ENCODE measurements around the gene RAD54L. TPM values are rescaled to one million over a fixed set of nuclear protein-coding genes. Genes with fewer than 3 reads are reported as not detected.
A peak's percentile ranks its signal among the peaks of the same experiment; 100 is the strongest.

Gene RAD54L
- total RNA-seq: 10 to 100 TPM; 43.9 to 44.0 TPM

DNA sequence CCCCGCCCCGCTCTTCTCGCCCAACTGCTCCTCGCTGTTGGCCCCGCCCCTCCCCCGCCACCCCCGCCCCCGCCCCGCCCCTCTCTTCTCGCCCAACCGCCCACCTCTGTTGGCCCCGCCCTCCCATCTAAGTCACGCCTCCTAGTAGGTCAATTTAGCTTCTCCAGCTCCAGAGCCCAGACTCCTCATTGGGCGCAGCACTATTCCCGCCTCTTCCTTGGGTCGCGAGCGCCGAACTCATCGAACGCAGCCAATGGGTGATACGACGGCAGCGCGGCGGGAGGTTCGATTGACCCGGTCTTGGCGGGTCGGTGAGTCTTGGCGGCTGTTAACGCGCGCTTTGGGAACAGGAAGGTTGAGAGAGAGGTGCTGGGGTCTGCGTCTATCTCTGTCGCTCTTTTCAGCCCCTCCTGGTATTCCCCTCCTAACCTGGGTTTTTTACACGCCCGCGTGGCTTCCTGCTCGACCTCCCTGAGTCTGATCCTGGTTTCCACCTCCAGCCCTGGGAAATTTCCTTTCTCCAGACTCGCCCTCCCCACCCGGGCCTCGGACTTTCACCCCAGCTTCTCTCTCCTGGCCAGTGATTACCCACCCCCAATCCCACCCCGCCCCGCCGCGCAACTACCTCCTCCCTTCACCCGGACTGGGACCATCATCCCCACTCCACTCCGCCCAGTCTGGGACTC, at the start of gene RAD54L:
Gene RAD54L, plus strand, starts transcription at position 328 of the 686 bp plus-strand sequence. CDS start 643 bp downstream, outside the sequence.
- Mint-ChIP-seq H3K36me3 (ENCODE audit: low read depth) (peaks cover 34% of the 10 kb centered on the region), H3K27me3 (no peaks in the 10 kb centered on the region), H3K9me3 (no peaks in the 10 kb centered on the region), H3K4me3 (peak within 1 kb of the TSS; percentile 87), H3K27ac (peak within 1 kb of the TSS; percentile 83), H3K4me1 (peaks cover 47% of the 10 kb centered on the region)
- CTCF ChIA-PET: interaction anchor here (1.0 to 2.8 kb wide), 9 partner anchors 11 to 100 kb away, joined by 3 to 23 read pairs (median 6); partner anchors contain the start of genes LRRC41, NSUN4 and UQCRH
- DNase-seq: peak; percentile 98
- POLR2A ChIA-PET: interaction anchor here (0.7 to 2.7 kb wide), 29 partner anchors 8 to 747 kb away, joined by 3 to 26 read pairs (median 3); partner anchors contain the start of genes GPBP1L1, LRRC41, MKNK1 and NSUN4

DNA sequence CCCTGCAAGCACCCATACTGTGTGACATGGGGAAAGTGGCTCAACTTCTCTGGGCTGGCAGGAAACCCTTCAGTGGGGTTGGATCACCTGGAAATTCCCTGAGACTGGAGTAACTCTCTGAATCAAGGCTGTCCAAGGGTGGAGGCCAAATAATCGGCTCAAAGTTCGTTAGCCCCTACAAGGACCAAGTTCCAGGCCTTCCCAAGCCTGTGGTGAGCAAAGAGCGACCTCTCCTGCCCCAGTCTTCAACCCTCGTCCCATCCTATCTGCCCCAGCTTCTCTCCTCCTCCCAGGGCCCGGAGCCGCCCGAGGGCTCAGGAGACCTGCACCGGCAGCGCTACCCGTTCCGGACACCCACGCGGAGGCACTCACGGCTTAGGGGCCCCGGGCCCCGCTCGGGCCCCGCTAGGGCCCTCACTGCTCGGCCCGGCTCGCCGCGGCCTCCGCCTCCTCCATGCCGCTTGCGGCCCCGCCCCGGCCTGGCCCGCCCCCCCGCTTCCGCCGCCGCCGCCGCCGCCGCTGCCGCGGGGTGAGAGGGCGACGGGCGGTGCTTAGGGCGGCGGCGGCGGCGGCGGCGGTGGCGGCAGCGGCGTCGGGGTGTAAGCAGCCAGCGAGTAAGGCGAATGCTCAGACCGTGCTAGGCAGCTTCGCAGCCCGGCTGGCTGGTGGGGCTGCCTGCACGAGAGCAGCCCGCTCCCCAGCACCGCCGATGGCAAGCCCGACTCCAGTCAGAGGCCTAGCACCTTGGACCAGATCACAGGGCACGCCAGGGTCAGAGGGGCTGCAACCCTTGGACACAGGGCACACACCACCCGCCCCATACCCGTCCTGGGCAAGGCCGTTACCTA, 49.4 kb upstream of the RAD54L start, which contains the start of gene POMGNT1:
Gene POMGNT1, minus strand, starts transcription at position 471 of the 848 bp plus-strand sequence. CDS start 613 bp downstream, outside the sequence.
- Mint-ChIP-seq H3K27ac (peak within 1 kb of the TSS; percentile 44), H3K9me3 (no peaks in the 10 kb centered on the region), H3K27me3 (peaks cover 2% of the 10 kb centered on the region), H3K4me1 (peaks cover 28% of the 10 kb centered on the region), H3K36me3 (ENCODE audit: low read depth) (no peaks in the 10 kb centered on the region), H3K4me3 (peak within 1 kb of the TSS; percentile 78)
- DNase-seq: peak; percentile 85
- POLR2A ChIA-PET: interaction anchor here (0.5 to 2.1 kb wide), 8 partner anchors 9 to 400 kb away, joined by 3 to 13 read pairs (median 3); partner anchors contain the start of genes LRRC41 and UQCRH
- CTCF ChIA-PET: interaction anchor here (0.8 to 2.8 kb wide), 3 partner anchors 21 to 162 kb away, joined by 3 to 20 read pairs (median 3); no protein-coding TSS in a partner anchor

DNA sequence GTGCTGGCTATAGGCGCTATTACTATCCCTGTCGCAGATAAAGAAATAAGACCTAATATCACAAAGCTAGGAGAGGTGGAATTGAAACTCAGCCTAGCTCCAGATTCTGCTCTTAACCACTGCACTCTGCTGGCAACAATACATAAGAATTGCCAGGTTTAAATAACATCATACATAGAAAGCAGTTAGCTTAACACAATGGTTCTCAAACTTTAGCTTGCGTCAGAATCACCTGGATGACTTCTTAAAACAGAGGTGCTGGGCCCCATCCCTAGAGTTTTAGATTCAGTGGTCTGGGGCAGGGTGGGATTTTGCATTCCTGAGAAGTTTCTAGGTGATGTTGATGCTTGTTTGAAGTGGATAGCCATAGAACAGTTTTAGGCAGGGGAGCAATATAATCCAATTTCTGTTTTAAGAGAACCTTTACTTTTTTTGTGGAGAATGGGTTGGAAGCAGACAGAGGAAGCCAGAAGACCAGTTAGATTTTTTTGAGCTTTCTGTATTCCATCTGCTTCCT, 48.3 kb upstream of the RAD54L start:
- DNase-seq: no peak
- ChIA-PET POLR2A (interaction anchor here (0.6 to 2.1 kb wide), 2 partner anchors 32 to 68 kb away, joined by 3 to 13 read pairs; no protein-coding TSS in a partner anchor), CTCF (interaction anchor here (0.5 to 2.8 kb wide), 6 partner anchors 20 to 699 kb away, joined by 3 to 20 read pairs (median 3); no protein-coding TSS in a partner anchor)
- Mint-ChIP-seq H3K27ac (no peak overlapping the region), H3K27me3 (peaks cover 2% of the 10 kb centered on the region), H3K4me1 (peaks cover 29% of the 10 kb centered on the region), H3K36me3 (ENCODE audit: low read depth) (no peaks in the 10 kb centered on the region), H3K4me3 (peak overlapping the region; percentile 76), H3K9me3 (no peaks in the 10 kb centered on the region)

DNA sequence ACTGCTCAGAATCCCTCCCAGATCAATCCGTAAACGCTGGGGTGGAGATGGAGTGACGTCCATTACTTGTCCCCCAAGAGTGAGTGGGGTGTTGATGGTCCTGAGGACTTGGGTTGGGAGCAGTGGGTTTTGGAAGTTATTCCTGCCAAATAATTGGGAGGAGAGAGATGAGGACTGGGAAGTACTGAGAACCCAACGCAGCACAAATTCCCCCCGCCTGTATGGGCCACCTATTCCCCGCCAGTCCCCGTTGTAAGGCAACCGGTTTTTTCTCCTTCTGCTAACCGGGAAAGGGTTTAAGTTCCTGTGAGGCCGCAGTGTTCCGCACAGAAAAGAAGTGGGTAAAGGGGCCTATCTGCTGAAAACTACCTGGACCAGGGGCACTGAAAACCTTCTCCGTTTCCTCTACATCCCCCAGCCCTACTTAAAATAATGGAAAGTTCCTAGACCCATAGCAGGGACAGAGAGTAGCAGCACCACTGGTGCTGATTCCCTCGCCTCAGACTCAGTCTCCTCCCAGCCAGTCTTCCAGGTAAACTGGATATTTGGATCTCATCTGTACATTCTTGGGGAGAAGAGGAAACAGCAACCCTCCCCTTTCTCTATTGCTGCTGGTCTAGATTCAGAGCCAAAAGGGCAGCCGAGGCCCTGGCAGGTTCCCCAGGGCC, 43.7 kb upstream of the RAD54L start:
- Mint-ChIP-seq H3K4me3 (no peak overlapping the region), H3K36me3 (ENCODE audit: low read depth) (no peaks in the 10 kb centered on the region)

DNA sequence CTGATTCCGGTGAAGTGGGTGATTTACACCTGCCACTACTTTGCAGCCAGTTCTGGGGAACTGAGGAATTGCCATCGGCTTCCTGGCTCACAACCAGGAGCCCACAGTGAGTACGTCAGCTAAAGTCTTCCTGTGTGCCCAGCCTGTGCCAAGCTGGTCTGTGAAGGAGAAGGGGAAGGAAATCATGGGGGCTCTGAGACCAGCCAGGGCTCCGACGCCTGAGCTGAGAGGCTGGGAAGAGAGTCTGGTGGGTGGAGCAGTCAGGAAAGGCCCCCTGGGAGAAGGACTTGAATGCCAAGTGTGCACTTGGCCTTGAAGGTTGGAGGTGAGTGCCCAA, 43.2 kb upstream of the RAD54L start:
- CTCF ChIA-PET: no interaction called here
- H3K9me3 Mint-ChIP-seq: no peaks in the 10 kb centered on the region
- no peak for DNase-seq
- no peak overlapping the region for H3K27ac Mint-ChIP-seq
- H3K27me3 Mint-ChIP-seq: peaks cover 2% of the 10 kb centered on the region
- H3K4me1 Mint-ChIP-seq: peaks cover 12% of the 10 kb centered on the region
- H3K4me3 Mint-ChIP-seq: no peak overlapping the region
- POLR2A ChIA-PET: no interaction called here
- H3K36me3 Mint-ChIP-seq (ENCODE audit: low read depth): no peaks in the 10 kb centered on the region

More for the DNA sequence above, 43.7 kb upstream of the RAD54L start:
- no peak for DNase-seq
- peaks cover 2% of the 10 kb centered on the region for H3K27me3 Mint-ChIP-seq
- peaks cover 16% of the 10 kb centered on the region for H3K4me1 Mint-ChIP-seq
- no peaks in the 10 kb centered on the region for H3K9me3 Mint-ChIP-seq
- ChIA-PET CTCF (interaction anchor here (1.3 to 1.5 kb wide), 2 partner anchors 16 to 19 kb away, joined by 3 read pairs; no protein-coding TSS in a partner anchor), POLR2A (no interaction called here)
- no peak overlapping the region for H3K27ac Mint-ChIP-seq

DNA sequence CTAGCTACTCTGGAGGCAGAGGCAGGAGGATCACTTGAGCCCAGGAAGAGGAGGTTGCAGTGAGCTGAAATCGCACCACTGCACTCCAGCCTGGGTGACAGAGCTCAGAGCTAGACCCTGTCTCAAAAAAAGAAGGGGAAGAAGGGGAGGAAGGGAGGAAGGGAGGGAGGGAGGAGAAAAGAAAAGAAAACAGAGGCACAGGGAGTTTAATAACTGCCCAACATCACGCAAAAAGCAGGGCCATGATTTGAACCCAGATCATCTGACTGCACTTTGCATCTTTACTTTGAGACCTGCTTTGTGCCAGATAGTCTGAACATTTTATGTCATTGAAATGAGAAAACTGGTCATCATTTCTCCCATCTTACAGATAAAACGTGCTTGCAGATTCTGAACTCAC, 42.4 kb upstream of the RAD54L start:
- Mint-ChIP-seq H3K27ac (no peak overlapping the region), H3K4me1 (peaks cover 9% of the 10 kb centered on the region), H3K9me3 (no peaks in the 10 kb centered on the region), H3K4me3 (no peak overlapping the region), H3K27me3 (peaks cover 2% of the 10 kb centered on the region), H3K36me3 (ENCODE audit: low read depth) (no peaks in the 10 kb centered on the region)
- no peak for DNase-seq
- POLR2A ChIA-PET: no interaction called here
- CTCF ChIA-PET: no interaction called here

DNA sequence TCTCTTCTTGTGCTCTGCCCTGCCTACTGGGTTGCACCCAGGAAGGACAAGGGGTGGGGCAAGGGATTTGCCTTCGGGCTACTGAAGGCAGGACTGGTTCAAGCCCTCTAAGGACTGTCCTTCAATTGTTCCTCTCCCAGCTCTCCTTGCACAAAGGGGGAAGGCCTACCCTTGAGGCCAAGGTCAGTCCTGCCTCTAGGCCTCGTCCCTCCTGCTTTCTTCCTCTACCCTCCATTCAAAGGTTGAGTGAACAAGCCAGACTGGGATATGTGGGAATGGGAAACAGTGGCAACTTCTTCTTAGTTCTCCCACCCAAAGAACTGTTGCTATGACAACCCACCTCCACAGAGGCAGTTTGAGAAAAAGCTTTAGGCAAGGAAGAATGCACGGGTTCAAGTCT, 41.8 kb upstream of the RAD54L start:
- H3K36me3 Mint-ChIP-seq (ENCODE audit: low read depth): no peaks in the 10 kb centered on the region
- no peak overlapping the region for H3K27ac Mint-ChIP-seq

DNA sequence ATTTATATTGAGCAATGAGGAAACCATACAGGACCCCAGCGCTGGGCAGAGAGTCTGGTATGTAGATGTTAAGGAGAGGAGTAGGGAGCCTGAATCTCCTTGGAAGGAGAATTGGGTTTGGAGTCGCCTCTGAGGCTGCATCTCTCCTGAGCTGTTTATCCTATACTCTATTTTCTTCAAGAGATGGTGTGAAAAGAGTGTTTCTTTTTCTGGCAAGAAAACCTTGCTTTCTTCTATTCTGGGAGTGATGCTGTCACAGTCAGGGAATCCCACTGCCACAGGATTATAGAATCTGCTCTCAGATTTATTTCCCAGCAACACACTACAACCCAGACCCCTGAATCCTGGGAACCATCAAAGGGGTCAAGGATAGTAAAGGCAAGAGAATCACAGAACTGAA, 41.2 kb upstream of the RAD54L start:
- CTCF ChIA-PET: interaction anchor here (1.2 kb wide), 1 partner anchor 17 kb away, joined by 4 read pairs; no protein-coding TSS in a partner anchor
- Mint-ChIP-seq H3K4me1 (peaks cover 7% of the 10 kb centered on the region), H3K36me3 (ENCODE audit: low read depth) (no peaks in the 10 kb centered on the region), H3K27me3 (peaks cover 2% of the 10 kb centered on the region), H3K27ac (no peak overlapping the region), H3K4me3 (no peak overlapping the region), H3K9me3 (no peaks in the 10 kb centered on the region)
- no peak for DNase-seq
- POLR2A ChIA-PET: interaction anchor here (1.8 kb wide), 1 partner anchor 8 kb away, joined by 4 read pairs; the partner anchor contains the start of gene POMGNT1

More for the DNA sequence above, 41.8 kb upstream of the RAD54L start:
- H3K4me1 Mint-ChIP-seq: peaks cover 7% of the 10 kb centered on the region
- H3K9me3 Mint-ChIP-seq: no peaks in the 10 kb centered on the region
- ChIA-PET POLR2A (interaction anchor here (1.8 kb wide), 1 partner anchor 8 kb away, joined by 4 read pairs; the partner anchor contains the start of gene POMGNT1), CTCF (interaction anchor here (1.2 kb wide), 1 partner anchor 18 kb away, joined by 4 read pairs; no protein-coding TSS in a partner anchor)
- H3K27me3 Mint-ChIP-seq: peaks cover 2% of the 10 kb centered on the region
- H3K4me3 Mint-ChIP-seq: no peak overlapping the region
- DNase-seq: no peak

DNA sequence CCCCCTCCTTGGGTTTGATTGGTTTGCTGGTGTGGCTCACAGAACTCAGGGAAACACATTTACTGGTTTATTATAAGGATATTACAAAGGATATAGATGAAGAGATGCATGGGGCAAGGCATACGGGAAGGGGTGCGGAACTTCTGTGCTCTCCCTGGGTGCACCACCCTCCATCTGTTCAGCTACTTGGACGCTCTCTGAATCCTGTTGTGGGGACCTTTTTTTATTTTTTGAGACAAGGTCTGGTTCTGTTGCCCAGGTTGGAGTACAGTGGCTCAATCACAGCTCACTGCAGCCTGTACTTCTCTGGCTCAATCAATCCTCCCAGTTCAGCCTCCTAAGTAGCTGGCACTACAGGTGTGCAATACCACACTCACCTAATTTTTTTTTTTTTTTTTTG, 37.0 kb upstream of the RAD54L start:
- peaks cover 3% of the 10 kb centered on the region for H3K27me3 Mint-ChIP-seq
- POLR2A ChIA-PET: no interaction called here
- H3K36me3 Mint-ChIP-seq (ENCODE audit: low read depth): no peaks in the 10 kb centered on the region
- H3K4me1 Mint-ChIP-seq: no peaks in the 10 kb centered on the region
- H3K27ac Mint-ChIP-seq: no peak overlapping the region
- DNase-seq: no peak
- CTCF ChIA-PET: interaction anchor here (0.9 kb wide), 1 partner anchor 13 kb away, joined by 5 read pairs; no protein-coding TSS in a partner anchor
- H3K9me3 Mint-ChIP-seq: no peaks in the 10 kb centered on the region
- no peak overlapping the region for H3K4me3 Mint-ChIP-seq

DNA sequence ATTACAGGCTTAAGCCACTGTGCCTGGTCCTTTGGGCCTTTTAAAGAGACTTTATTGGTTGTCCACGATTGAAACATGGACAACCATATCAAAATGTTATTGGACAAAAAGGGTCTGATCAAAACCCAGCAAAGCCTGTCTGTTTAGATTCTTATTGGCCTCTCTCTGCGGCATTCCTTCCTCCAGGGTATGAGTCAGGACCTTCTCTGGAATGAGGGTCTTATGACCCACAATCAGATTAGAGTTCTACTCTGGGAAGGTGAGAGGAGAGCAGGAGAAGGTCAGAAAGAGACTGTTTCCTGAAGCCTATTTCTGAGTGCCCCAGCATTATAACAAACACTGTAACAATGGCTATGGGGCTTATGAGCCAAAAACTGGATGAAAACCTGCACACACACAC, 36.5 kb upstream of the RAD54L start:
- Mint-ChIP-seq H3K4me3 (no peak overlapping the region), H3K4me1 (no peaks in the 10 kb centered on the region), H3K9me3 (no peaks in the 10 kb centered on the region), H3K36me3 (ENCODE audit: low read depth) (no peaks in the 10 kb centered on the region), H3K27me3 (peaks cover 3% of the 10 kb centered on the region), H3K27ac (no peak overlapping the region)
- POLR2A ChIA-PET: no interaction called here
- no peak for DNase-seq
- CTCF ChIA-PET: no interaction called here

DNA sequence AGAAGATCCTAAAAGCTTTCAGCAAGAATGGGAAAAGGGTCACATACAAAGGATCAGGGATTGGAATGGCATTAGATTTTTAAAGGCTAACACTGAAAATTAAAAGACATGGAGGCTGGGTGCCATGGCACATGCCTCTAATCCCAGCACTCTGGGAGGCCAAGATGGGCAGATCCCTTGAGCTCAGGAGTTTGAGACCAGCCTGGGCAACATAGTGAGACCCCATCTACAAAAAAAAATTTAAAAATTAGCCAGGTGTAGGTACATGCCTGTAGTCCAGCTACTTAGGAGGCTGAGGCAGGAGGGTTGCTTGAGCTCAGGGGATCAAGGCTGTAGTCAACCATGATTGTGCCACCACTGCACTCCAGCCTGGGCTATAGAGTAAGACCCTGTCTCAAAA, 32.1 kb upstream of the RAD54L start:
- no peak for DNase-seq
- ChIA-PET POLR2A (no interaction called here), CTCF (interaction anchor here (1.1 kb wide), 1 partner anchor 10 kb away, joined by 3 read pairs; no protein-coding TSS in a partner anchor)
- no peak overlapping the region for H3K4me3 Mint-ChIP-seq
- H3K27ac Mint-ChIP-seq: no peak overlapping the region
- no peaks in the 10 kb centered on the region for H3K36me3 Mint-ChIP-seq (ENCODE audit: low read depth)
- no peaks in the 10 kb centered on the region for H3K9me3 Mint-ChIP-seq
- no peaks in the 10 kb centered on the region for H3K4me1 Mint-ChIP-seq
- peaks cover 11% of the 10 kb centered on the region for H3K27me3 Mint-ChIP-seq

DNA sequence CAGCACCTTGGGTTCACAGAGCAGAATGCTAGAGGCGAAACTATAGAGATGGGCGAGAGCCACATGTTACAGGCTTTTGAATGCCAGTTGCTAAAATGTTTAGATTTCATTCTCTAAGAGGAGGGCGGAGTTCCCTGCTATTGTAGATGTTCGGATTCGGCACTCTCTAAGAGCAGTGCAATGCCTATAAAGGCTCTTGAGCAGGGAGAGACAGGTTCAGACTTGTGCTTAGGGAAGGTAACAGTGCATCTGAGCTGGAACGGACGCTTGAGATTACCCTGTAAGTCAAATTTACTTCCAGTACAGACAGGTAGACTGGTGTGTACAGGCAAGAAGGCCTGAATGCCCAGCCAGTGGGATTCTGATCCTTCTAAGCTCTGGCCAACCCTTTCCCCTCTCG, 29.1 kb upstream of the RAD54L start:
- Mint-ChIP-seq H3K4me3 (no peak overlapping the region), H3K27ac (no peak overlapping the region), H3K4me1 (no peaks in the 10 kb centered on the region), H3K9me3 (no peaks in the 10 kb centered on the region), H3K27me3 (peaks cover 11% of the 10 kb centered on the region), H3K36me3 (ENCODE audit: low read depth) (no peaks in the 10 kb centered on the region)
- CTCF ChIA-PET: interaction anchor here (1.1 kb wide), 1 partner anchor 19 kb away, joined by 3 read pairs; no protein-coding TSS in a partner anchor
- no peak for DNase-seq
- POLR2A ChIA-PET: no interaction called here
